IMR-90 (cell line): ENCODE results near the gene ATF7IP. TPM values are rescaled to one million over a fixed set of nuclear protein-coding genes. Genes with fewer than 3 reads are reported as not detected.

Experiments used
- ATAC-seq: fragments of 200-7000 bp; cut with Tn5 transposase; 2 replicates; pipeline ENCODE4 v1.9.1; 2020; ENCODE audit warnings: low read depth, mild to moderate bottlenecking, moderate library complexity
- BruUV-seq: library from RNA; stranded (reverse); fragments of 400-500 nt; replicated peaks from 2 replicates; lab custom pipeline; 2021; lab: Mats Ljungman, UMichigan
- CTCF ChIA-PET: fragments of 300-600 bp; formaldehyde crosslinking; extraction: SDS; loops from one replicate; lab custom pipeline; 2021; ENCODE audit warnings: antibody characterized with exemption; lab: Yijun Ruan, JAX
- POLR2A ChIA-PET: fragments of 300-600 bp; sonication (Branson Sonifier 250); formaldehyde crosslinking; loops from one replicate; lab custom pipeline; 2022; ENCODE audit warnings: antibody characterized with exemption; ENCODE audit not compliant: unreplicated experiment; lab: Charles Lee
- DNase-seq: peaks from one replicate; pipeline ENCODE4 v3.0.0; 2013
- H2AFZ ChIP-seq: replicated peaks from 2 replicates; pipeline ENCODE3; 2013; ENCODE audit warnings: low read length, mild to moderate bottlenecking; ENCODE audit not compliant: poor library complexity
- H2AK5ac ChIP-seq: 2 replicates; pipeline ENCODE4 v1.6.1; 2013; ENCODE audit warnings: low read depth, low read length, inconsistent platforms
- H2AK9ac ChIP-seq: replicated peaks from 2 replicates; pipeline ENCODE3; 2013; ENCODE audit warnings: mild to moderate bottlenecking, low read depth, low read length, moderate library complexity; ENCODE audit not compliant: poor library complexity
- H2BK120ac ChIP-seq: 2 replicates; pipeline ENCODE4 v1.6.1; 2013; ENCODE audit warnings: low read depth, low read length, inconsistent platforms
- H2BK15ac ChIP-seq: 3 replicates; pipeline ENCODE4 v1.6.1; 2013; ENCODE audit warnings: low read depth, low read length, inconsistent platforms
- H2BK20ac ChIP-seq: 2 replicates; pipeline ENCODE4 v1.6.1; 2013; ENCODE audit warnings: low read depth, mild to moderate bottlenecking, inconsistent platforms, low read length, moderate library complexity
- H2BK5ac ChIP-seq: 2 replicates; pipeline ENCODE4 v1.6.1; 2013; ENCODE audit warnings: mild to moderate bottlenecking, low read depth, low read length, inconsistent platforms; ENCODE audit not compliant: poor library complexity, severe bottlenecking
- H3K14ac ChIP-seq: replicated peaks from 2 replicates; pipeline ENCODE4 v1.6.1; 2013; ENCODE audit warnings: low read depth, low read length, inconsistent platforms
- H3K18ac ChIP-seq: 2 replicates; pipeline ENCODE4 v1.6.1; 2013; ENCODE audit warnings: low read depth, low read length, control low read depth
- H3K23ac ChIP-seq: 2 replicates; pipeline ENCODE4 v1.6.1; 2013; ENCODE audit warnings: low read depth, low read length, inconsistent platforms
- H3K27ac ChIP-seq: 2 replicates; pipeline ENCODE4 v1.5.1; 2013; ENCODE audit warnings: mild to moderate bottlenecking, control low read depth, low read length; ENCODE audit not compliant: insufficient read depth
- H3K27me3 ChIP-seq: 2 replicates; pipeline ENCODE4 v1.6.1; 2013; ENCODE audit warnings: low read length; ENCODE audit not compliant: control insufficient read depth, insufficient read depth
- H3K36me3 ChIP-seq: 2 replicates; pipeline ENCODE4 v1.6.1; 2013; ENCODE audit warnings: low read length, mixed read lengths; ENCODE audit not compliant: control insufficient read depth, insufficient read depth
- H3K4ac ChIP-seq: 2 replicates; pipeline ENCODE4 v1.6.1; 2013; ENCODE audit warnings: low read depth, low read length, inconsistent platforms
- H3K4me1 ChIP-seq: 2 replicates; pipeline ENCODE4 v1.6.1; 2013; ENCODE audit warnings: low read length, mixed read lengths; ENCODE audit not compliant: control insufficient read depth, insufficient read depth
- H3K4me2 ChIP-seq: 2 replicates; pipeline ENCODE4 v1.6.1; 2013; ENCODE audit warnings: low read depth, mild to moderate bottlenecking, control low read depth, low read length, moderate library complexity
- H3K4me3 ChIP-seq: 2 replicates; pipeline ENCODE4 v1.5.1; 2013; ENCODE audit warnings: low read depth, mild to moderate bottlenecking, control low read depth, low read length, moderate library complexity; ENCODE audit not compliant: insufficient read depth
- H3K56ac ChIP-seq: 2 replicates; pipeline ENCODE4 v1.6.1; 2013; ENCODE audit warnings: low read length, inconsistent platforms; ENCODE audit not compliant: insufficient read depth; ENCODE audit errors: extremely low read depth
- H3K79me1 ChIP-seq, 2 experiments: 2 replicates each; pipeline ENCODE4 v1.6.1; 2013; ENCODE audit warnings: low read length in 2 of 2, inconsistent platforms in 1 of 2, low read depth in 1 of 2
- H3K9ac ChIP-seq: 2 replicates; pipeline ENCODE4 v1.6.1; 2013; ENCODE audit warnings: low read depth, low read length, control low read depth
- H3K9me1 ChIP-seq: 2 replicates; pipeline ENCODE4 v1.6.1; 2013; ENCODE audit warnings: low read length, inconsistent platforms; ENCODE audit not compliant: insufficient read depth
- H3K9me3 ChIP-seq: 2 replicates; pipeline ENCODE4 v1.6.1; 2013; ENCODE audit warnings: low read length; ENCODE audit not compliant: control insufficient read depth, insufficient read depth
- H4K20me1 ChIP-seq: 2 replicates; pipeline ENCODE4 v1.6.1; 2013; ENCODE audit warnings: low read length, inconsistent platforms; ENCODE audit not compliant: insufficient read depth
- H4K5ac ChIP-seq: 2 replicates; pipeline ENCODE4 v1.6.1; 2013; ENCODE audit warnings: mild to moderate bottlenecking, low read depth, low read length, control low read depth
- H4K8ac ChIP-seq, 2 experiments: 2 replicates each; pipeline ENCODE4 v1.6.1; 2013; ENCODE audit warnings: low read depth in 2 of 2, low read length in 2 of 2, control low read depth in 1 of 2, inconsistent platforms in 1 of 2
- H4K91ac ChIP-seq: 2 replicates; pipeline ENCODE4 v1.6.1; 2013; ENCODE audit warnings: low read depth, low read length, inconsistent platforms; ENCODE audit not compliant: insufficient read depth
- CHD1 ChIP-seq: IDR thresholded peaks from 2 replicates; pipeline ENCODE4 v1.6.1; 2012; ENCODE audit warnings: low read depth, low read length, improper control_type of control experiment
- ELK1 ChIP-seq: fragments of 150-350 bp; IDR thresholded peaks from 2 replicates; pipeline ENCODE4 v1.6.1; 2016; ENCODE audit warnings: low read depth, mild to moderate bottlenecking, low read length, moderate library complexity, borderline replicate concordance
- MAFK ChIP-seq: IDR thresholded peaks from 2 replicates; pipeline ENCODE4 v1.6.1; 2012; ENCODE audit warnings: low read depth, low read length, improper control_type of control experiment
- MAZ ChIP-seq: IDR thresholded peaks from 2 replicates; pipeline ENCODE4 v1.6.1; 2012; ENCODE audit warnings: low read depth, mild to moderate bottlenecking, low read length, improper control_type of control experiment, moderate library complexity, borderline replicate concordance
- MXI1 ChIP-seq: IDR thresholded peaks from 2 replicates; pipeline ENCODE4 v1.6.1; 2012; ENCODE audit warnings: low read depth, mild to moderate bottlenecking, low read length, moderate library complexity, borderline replicate concordance
- NFE2L2 ChIP-seq: fragments of 150-350 bp; IDR thresholded peaks from 2 replicates; pipeline ENCODE4 v1.6.1; 2016; ENCODE audit warnings: low read depth, mild to moderate bottlenecking, low read length
- POLR2A ChIP-seq: IDR thresholded peaks from 2 replicates; pipeline ENCODE4 v1.6.1; 2012; ENCODE audit warnings: mild to moderate bottlenecking, low read depth, low read length
- RAD21 ChIP-seq: IDR thresholded peaks from 2 replicates; pipeline ENCODE4 v1.6.1; 2012; ENCODE audit warnings: low read length, improper control_type of control experiment
- SMC3 ChIP-seq: fragments of 150-350 bp; IDR thresholded peaks from 2 replicates; pipeline ENCODE4 v1.6.1; 2016; ENCODE audit warnings: low read depth, mild to moderate bottlenecking, antibody characterized with exemption, low read length, moderate library complexity
- USF2 ChIP-seq: fragments of 150-350 bp; IDR thresholded peaks from 2 replicates; pipeline ENCODE4 v1.6.1; 2017; ENCODE audit warnings: mild to moderate bottlenecking, antibody characterized with exemption, low read length, low read depth
- WGBS, 2 experiments: methylation state at CpG; one replicate each; pipeline versions ENCODE4 v1.1.5 to v1.1.7; 2013; ENCODE audit warnings: missing lambda C conversion rate in 2 of 2; ENCODE audit not compliant: insufficient read length in 1 of 2; ENCODE audit errors: extremely low coverage in 2 of 2; 5-methylcytosine and 5-hydroxymethylcytosine counted together
- dilution Hi-C: fragments of 300-500 bp; cut with HindIII; formaldehyde crosslinking; loops from one replicate; pipeline ENCODE4 v1.14.3; 2018; ENCODE audit warnings: low sequenced_read_pairs; ENCODE audit not compliant: unreplicated experiment
- in situ Hi-C: fragments of 300-500 bp; cut with MboI; formaldehyde crosslinking; loops from 3 replicates; pipeline ENCODE4 v1.14.3; 2019; ENCODE audit warnings: low sequenced_read_pairs, inconsistent platforms, mixed read lengths
- intact Hi-C: fragments of 100-400 bp; cut with micrococcal nuclease; formaldehyde crosslinking; loops from 2 replicates; pipeline ENCODE4 v1.10.0; 2022
- polyA plus RNA-seq, 3 experiments: library from polyadenylated mRNA; depleted of rRNA; stranded (reverse); fragments of >200 nt; gene quantifications; 2 replicates each; pipeline ENCODE4 v1.2.3, GENCODE V29; 2012; ENCODE audit warnings: low replicate concordance in 1 of 3
- total RNA-seq: library from RNA; depleted of rRNA; stranded (reverse); fragments of >200 nt; gene quantifications from 2 replicates; pipeline ENCODE4 v1.2.3, GENCODE V29; 2012

The ATF7IP gene
- total and polyA plus RNA-seq, 2 of the 4 experiments (the other 2 are of a cell fraction): 9.4 to 22.8 TPM

- Histone ChIP-seq H3K4me1 (no peaks in the 10 kb centered on the region), H3K23ac (no peak overlapping the region), H3K18ac (no peak overlapping the region), H4K8ac (no peak overlapping the region), H3K27me3 (no peaks in the 10 kb centered on the region), H3K14ac (no peak overlapping the region), H3K4ac (no peak overlapping the region), H2BK120ac (no peak overlapping the region), H2AK9ac (no peak overlapping the region), H2BK15ac (no peak overlapping the region), H4K20me1 (no peaks in the 10 kb centered on the region), H4K91ac (no peak overlapping the region), H3K27ac (no peak overlapping the region), H3K4me3 (no peak overlapping the region), H3K79me1 (no peaks in the 10 kb centered on the region), H3K9ac (no peak overlapping the region), H3K56ac (no peak overlapping the region), H3K9me3 (peaks cover 4% of the 10 kb centered on the region; the same call in 1 of the 2 replicates), H4K5ac (no peak overlapping the region), H3K4me2 (no peak overlapping the region), H3K9me1 (no peaks in the 10 kb centered on the region), H3K36me3 (no peaks in the 10 kb centered on the region), H2BK20ac (no peak overlapping the region), H2AK5ac (no peak overlapping the region), H2BK5ac (no peak overlapping the region), H2AFZ (no peak overlapping the region)
- intact Hi-C loops: no loop called here
- ChIA-PET CTCF (no interaction called here), POLR2A (no interaction called here)
- TF ChIP-seq SMC3: no peak
- TF ChIP-seq CHD1: no peak
- TF ChIP-seq MXI1: no peak
- TF ChIP-seq NFE2L2: no peak
- TF ChIP-seq MAFK: no peak
- no peak for TF ChIP-seq USF2
- no peak for TF ChIP-seq ELK1
- no peak for TF ChIP-seq POLR2A
- no peak for TF ChIP-seq MAZ
- no peak for TF ChIP-seq RAD21
- dilution Hi-C loops: no loop called here
- no peak for ATAC-seq
- in situ Hi-C loops: no loop called here
- no CpG with 5 or more reads among the region's 2 CpGs for WGBS, 2 experiments
- BruUV-seq: no TSS peak
- no peak for DNase-seq
Observed at GRCh38 chr12:14525964-14526363, 160.5 kb downstream of the ATF7IP start.
